HG03571 (cell line): Measurements from ENCODE around the gene DDX59.

Experiments used
- ATAC-seq: cut with Tn5 transposase; IDR thresholded peaks from one replicate; pipeline ENCODE4 v1.9.1; 2021; ENCODE audit not compliant: unreplicated experiment

DDX59 gene

DNA sequence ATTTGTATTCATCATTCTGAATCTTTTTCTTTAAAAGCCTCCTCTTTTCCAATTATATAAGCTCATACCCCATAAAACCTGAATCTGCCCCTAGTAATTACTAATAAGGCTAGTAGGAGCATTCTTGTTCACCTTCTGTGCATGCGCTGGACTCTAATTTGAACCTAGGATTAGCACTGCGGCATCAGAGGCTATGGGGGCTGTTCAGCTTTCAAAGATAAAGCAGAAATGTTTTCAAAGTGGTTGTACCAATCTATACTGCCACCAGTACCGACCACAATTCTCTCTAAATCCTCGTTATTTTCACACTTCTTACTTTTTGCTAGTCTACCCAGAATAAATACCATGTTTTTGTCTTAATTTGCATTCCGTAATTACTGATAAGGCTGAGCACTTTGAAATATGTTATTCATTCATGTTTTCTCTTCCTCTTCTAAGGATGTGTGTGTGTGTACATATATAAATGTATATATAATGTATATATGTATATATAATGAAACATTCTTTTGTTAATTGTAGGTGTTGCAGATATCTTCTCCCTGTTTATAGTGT is 1.6 kb upstream of the DDX59 start:
- ATAC-seq = no peak

DNA sequence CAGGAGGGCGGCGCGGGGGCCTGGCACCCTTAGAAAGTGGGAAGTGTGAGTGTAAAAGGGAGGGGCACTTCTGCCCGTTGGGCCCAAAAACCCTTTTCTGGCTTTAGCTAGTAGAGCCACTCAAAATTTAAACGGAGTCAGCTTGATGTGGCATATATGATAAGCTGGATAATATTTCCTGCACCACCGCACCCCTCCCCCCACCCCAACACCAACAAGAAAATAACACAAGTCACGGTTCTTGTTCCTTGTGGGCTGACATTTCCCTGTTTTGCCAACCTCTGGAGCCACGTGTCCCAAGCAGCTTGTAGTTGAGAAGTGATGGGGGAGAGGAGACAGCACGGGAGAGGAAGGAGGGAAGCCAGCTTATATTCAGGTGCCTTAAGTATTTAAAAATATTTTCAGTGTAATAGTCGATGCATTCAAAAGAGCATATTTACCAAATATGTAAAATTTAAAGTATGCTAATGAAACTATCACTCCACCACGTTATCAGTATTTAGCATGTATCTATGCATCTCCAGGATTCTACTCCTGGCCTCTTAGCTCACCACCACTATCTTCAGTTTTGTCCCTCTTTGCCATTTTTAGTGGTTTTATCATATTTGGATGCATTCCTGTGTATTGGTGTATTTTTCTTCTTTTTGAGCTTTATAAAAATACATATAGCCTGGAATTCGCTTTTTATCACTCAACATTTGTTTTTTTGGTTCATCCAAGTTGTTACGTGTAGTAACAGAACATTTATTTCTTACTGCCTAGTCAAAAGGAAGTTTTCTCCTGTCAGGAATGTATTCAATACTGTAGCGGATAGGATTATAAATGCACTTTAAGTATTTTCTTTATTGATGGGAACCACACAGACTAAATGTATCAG is 773 bp upstream of the DDX59 start:
- ATAC-seq = peak; percentile 22

DNA sequence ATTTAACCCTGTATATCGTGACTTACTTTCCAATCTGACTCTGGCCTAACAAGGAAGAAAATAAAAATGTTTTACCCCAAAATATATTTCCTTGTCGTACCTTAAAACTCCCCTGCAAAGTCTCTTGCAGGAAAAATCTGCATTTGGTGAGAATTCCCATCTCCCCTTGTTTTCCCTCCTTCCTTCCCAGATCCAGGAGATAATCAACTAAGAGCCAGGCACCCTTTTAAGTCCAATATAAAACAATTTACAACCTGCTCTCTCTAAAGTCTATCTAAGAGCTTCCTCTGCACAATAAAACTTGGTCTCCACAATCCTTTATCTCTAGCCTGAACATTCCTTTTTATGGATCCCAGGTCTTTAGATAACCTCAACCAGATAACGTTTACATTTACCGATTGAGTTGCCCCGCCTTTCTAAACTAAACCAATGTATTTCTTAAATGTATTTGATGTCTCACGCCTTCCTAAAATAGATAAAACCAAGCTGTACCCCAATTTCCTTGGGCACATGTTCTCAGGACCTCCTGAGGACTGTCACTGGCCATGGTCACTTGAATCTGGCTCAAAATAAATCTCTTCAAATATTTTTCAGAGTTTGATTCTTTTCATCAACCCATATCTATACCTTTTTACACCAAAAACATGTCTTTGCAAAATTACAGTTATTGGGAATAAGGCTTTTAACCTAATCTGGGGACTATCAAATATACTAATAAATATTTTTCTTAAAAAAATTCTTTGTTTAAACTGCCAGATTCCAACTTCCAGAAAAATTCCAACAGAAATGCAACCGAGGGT is 993 bp downstream of the DDX59 start:
- no peak for ATAC-seq

DNA sequence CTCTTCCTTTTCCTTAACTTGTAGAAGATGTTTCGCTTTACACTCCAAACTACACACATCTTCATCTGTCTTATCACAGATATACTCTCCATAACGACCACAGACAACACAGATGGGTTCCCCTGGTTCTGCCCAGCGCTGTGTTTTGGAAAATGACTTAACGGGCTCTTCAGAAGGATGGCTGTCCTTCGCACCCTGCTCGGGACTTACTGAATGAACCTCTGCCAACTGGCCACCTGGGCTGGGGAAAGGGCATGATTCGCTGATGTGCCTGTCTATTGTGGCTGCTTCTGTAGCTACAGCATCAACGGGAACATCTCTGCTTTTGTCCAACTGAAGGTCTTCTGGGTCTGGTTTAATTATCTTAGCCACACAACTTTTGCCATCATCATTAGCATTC is 3.4 kb downstream of the DDX59 start:
- ATAC-seq = no peak

DNA sequence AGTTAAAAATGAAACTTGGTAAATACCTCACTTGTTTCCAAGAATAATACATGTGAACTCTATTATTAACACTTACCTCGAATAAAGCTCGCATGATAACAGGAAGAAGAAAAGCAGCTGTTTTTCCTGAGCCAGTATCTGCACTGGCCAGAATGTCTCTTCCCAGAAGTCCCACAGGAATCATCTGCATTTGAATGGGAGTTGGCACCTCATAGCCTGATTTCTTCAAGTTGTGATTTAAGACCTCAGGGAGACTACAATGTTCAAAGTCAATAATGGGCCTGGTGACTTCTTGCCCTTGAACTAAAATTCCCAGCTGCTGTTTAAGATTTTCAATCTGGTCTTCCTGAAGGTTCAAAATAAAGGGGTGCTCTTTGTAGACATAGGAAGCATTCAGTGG is 3.8 kb downstream of the DDX59 start:
- ATAC-seq = no peak

DNA sequence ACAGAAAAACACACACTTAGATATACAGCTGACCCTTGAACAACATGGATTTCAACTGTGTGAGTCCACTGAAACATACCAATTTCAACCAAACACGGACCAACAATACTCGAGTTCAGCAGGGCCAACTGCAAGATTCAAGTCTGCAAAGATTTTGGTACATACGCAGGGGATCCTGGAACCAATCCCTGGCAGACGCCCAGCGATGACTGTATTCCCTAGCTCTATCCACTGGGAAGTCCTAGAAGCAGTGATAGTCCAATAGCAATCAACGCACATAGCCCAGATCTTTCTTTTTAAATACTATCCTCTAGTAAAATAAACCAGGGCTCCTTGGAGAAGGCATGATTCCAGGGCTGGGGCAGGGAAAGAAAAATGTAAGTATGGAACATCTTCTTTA is 9.0 kb downstream of the DDX59 start:
- no peak for ATAC-seq

DNA sequence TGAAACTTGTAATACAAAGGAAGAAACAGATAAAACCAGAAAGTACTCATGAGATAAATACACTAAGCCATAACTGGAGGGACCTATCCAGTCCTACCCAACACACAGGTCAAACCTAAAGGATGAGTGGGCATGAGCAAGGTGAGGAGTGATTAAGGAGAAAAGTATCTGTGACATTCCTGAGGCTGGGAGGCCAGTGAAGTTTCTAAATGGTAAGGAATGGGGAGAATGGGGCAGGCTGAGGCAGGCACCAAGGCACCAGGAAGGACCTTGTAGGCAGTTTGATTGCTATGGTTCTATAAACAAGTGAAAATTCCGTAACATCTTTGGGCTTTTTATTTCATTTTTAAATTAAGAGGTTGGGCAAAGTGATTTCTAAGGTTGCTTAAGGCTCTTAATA is 10.4 kb downstream of the DDX59 start:
- ATAC-seq = no peak

DNA sequence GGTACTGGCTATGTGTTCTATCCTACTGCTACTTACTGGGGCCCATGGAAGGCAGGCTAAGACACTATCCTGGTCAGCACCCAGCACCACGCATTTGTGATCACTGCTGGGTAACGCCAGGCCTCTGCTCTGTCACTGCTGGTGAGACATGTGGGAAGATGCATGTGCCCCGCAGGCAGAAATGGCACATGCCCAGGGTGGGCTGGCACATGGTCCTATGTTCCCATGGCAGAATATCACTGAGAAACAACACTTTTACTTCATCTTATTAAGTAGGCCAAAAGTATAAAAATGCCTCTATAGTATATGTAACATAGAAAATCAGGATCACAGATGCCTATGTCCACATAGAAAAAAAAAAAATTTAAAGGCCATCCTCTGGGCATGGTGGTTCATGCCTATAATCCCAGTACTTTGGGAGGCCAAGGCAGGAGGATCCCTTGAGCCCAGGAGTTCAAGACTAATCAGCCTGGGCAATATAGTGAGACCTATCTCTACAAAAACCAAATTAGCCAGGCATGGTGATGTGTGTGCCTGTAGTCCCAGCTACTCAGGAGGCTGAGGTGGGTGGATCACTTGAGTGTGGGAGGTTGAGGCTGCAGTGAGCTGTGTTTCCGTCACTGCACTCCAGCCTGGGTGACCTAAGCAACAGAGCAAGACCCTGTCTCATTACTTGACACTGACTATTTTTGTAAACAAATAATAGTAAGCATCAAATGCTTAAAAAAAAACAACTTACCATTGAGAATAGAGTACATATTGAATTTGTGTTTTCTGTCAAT is 11.5 kb downstream of the DDX59 start:
- no peak for ATAC-seq

DNA sequence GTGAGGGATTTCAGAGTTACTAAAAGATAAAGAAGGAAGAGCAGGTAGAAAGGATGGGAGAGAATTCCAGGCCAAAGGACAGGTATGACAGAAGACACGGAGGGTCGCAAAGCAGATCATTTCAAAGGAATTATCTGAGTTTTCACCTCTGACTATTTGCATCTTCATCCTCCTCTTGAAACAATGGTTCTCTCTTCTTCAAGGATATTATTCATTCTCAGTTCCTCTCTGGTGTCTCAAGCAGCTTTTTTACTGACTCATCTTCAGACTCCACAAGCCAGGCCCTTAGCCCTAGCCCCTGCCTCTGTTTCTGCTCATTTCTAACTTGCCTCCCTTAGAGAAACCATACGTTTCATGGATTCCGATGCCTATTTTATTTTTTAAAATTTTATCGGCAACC is 15.0 kb downstream of the DDX59 start:
- ATAC-seq = peak; percentile 96

DNA sequence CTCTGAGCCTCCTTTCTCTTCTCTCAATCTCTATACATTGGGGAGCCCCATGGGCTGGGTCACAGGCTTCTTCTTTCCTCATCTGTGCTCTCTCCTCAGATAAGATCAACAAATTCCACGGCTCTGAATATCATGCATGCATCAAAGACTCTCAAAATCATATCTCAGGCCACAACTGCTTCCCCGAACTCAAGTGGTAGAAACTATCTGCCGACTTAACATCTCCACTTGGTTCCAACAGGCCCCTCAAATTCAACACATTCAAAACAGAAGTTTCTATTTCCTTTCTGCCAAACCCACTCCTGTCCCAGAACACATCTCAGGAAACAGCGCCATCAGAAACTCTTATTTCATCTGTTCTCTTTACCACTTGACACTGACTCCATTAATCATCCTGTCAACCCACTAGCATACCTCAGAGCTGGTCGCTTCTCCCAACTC is 16.7 kb downstream of the DDX59 start:
- no peak for ATAC-seq

DNA sequence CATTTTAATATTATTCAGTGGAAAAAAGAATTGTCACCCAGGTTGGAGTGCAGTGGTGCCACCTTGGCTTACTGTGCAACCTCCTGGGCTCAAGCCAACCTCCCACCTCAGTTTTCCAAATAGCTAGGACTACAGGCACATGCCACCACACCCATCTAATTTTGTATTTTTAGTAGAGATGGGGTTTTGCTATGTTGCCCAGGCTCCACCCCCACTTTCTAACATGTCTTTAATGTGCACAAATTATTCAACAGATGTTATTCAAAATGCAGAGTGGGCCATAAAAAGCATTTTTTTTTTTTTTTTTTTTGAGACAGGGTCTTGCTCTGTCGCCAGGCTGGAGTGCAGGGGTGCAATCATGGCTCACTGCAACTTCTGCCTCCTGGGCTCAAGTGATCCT is 17.3 kb downstream of the DDX59 start:
- ATAC-seq = no peak

DNA sequence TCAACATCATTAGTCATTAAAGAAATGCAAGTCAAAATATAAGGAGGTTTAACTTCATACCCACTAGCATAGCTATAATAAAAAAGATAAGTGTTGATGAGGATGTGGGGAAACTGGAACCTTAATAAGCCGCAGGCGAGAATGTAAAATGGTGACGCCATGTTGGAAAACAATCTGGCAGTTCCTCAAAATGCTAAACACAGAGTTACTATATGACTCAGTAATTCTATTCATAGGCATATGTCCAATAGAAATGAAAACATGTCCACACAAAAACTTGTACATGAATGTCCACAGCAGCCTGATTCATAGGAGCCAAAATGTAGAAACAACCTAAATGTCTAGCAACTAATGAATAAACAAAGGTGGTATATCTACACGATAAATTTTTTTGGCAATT is 23.2 kb downstream of the DDX59 start:
- no peak for ATAC-seq

DNA sequence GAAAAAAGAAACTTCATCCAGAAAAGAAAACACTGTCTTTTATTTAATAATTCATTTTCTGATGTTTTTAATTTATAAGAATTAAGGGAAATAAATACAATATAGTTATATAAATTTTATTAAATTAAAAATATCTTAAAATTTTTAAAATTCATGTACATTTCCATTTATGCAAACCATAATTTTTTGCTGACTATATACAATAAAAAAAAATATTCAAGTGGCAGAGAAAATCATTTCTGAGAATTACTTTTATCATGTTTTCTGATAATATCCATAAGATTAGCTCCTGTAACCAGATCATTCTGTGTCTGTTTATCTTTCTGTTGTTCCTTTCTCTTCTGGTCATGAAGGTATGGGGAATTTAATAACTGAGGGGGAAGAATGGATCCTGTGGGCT is 25.7 kb downstream of the DDX59 start:
- no peak for ATAC-seq

DNA sequence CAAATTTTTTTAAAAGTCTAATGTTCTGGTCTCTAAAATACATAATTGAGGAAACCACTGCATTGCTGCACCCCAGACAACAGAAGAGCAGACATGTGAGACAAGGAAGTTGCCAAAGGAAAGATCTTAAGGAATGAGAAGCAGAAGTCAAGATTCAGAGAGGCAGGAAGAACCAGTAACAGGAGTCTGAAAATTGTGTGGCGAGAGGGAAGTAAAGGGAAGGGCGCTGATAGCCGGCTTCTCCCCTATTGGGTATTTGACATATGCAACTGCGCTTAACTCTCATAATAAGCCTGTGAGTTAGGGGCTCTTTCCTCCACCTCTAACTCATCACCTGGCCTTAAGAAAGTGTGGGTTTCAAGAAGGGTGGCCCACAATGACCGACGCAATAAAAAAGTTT is 27.2 kb downstream of the DDX59 start:
- no peak for ATAC-seq

DNA sequence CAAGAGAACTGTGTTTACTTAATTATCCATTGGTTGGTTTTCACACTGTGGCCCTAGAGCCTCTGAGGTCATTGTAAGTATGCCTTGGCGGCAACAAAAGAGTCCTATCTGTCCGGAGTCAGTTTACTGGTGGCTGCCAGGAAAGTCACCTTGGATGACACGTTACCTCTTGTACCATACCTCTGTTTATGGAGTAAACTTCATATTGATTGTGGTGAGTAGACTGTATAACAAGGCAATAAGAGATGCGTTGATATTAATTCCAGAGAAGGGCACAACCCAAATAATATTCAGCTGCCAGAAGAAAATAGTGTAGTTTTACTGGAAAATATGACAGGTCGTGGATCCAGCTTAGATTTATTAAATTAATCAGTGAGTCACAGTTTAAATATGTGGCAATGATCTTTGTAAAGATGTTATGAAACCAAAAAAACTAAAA is 28.7 kb downstream of the DDX59 start:
- no peak for ATAC-seq

DNA sequence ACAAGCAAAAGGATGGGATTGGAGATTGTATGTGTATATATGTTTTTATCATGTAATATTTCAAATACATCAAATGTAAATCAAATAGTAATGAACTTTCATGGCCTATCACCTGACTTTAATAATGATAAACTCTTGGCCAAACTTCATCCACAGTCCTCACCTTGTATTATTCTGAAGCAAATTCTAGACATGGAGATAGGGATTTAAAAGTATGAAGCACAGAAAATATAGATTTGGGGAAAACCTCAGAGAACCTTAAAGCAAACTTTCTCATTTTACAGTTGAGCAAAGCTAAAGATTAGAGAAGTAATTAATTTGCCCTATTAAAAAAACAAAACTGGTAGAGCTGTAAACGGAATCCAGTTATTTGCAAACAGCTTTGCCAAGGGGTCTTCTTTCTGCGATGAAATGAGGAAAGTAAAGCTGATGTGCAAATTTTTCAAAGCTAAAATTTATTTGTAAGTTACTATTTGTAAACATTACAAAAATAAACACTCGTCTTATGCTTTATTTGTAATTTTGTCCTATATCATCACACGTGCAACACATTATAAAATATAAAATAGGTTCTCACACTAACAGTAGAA is 29.2 kb downstream of the DDX59 start:
- no peak for ATAC-seq

DNA sequence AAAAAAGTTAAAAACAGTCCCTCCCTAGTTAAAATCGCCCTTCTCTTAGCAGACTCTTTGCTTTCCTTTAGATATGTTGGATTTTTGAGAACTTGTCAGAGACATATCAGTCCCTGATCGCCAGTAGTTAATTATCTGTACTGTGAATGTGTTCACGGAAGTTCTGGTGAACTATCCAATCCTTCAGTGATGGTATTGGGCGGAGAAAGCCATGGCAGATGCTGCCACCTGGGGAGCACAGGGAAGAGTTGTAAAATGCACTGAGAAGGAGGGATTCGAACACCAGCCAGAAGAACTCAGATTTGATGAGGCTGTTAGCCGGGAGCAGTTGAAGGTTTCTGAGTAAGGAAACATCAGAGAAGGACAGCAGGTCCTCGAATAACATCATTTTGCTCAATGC is 31.6 kb downstream of the DDX59 start:
- no peak for ATAC-seq

DNA sequence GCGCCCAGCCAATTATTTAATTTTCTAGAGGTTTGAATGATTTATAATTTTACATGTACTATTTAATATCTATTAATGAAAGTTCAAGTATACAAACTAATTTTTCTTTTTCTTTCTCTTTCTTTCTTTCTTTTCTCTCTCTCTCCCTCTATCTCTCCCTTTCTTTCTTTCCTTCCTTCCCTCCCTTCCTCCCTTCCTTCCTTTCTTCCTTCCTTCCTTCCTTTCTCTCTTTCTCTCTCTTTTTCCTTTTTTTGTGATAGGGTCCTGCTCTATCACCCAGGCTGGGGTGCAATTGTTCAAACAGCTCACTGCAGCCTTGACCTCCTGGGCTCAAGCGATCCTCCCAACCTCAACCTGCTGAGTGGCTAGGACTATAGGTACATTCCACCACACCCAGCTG is 33.0 kb downstream of the DDX59 start:
- ATAC-seq = no peak

DNA sequence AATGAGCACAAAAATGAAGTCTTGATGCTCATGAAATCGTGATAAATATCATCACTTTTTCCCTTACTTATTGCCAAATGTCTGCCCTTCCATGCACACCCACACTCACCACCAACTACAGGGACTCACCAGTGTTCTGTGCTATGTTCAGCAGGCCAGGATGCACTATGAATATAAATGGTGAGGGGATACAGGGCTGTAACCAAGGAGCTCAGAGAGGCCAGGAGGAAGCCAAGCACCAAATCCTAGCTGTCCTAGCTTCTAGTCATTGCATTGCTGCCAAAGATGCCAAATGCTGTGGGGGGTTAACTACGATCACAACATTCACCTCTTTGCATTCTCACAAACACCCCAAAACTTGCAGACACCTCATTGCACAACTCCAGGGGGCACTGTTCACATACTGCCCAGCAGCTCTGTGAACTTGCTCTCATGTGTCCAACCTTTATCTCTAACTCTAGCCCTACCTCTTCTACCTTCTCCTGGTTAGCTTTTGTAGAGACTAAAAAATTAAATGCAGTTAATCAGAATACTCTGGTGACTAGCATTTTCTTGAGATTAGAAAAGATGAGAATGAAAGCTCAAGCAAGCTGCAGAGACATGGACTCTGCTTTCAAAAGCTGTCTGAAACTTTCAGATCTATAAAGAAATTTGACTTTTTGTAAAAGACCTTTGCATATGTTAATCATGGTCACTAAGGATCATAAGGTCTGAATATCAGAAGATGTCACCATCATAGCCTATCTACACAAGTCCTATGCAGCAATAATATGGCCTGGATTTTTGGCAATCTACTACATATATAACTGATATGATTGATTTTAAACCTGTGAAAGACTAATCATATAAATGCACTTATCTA is 35.2 kb downstream of the DDX59 start:
- no peak for ATAC-seq

DNA sequence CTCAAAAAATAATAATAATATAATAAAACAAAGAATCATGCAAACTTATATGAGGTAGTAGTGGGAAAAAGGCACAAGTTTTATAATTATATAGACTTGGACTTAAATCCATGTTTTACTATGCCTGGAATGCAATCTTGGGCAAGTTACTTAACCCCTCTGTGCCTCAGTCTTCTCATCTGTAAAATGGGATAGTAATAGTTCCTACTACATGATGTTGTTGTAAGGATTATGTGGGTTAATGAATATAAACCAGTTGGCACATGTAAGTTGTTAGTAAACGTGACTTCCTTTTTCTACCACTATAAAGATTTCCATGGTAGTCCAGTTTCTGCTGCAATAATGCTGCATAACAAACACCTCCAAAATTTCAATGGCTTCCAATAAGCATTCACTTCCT is 38.3 kb downstream of the DDX59 start:
- ATAC-seq = no peak
